ENCODE measurements around the gene ZNF157. TPM values are rescaled to one million over a fixed set of nuclear protein-coding genes. Genes with fewer than 3 reads are reported as not detected.

Gene ZNF157
- total RNA-seq, 1 experiment from 2014 or later: 0.07 TPM

- H3K9me2 ChIP-seq (replicated peaks; ENCODE audit: low read length): no peaks in the 10 kb centered on the region
- TF ChIP-seq CTCF (conservative IDR thresholded peaks at IDR 0.05; ENCODE audit: low read depth, low read length) (no peak), EZH2phosphoT487 (IDR thresholded peaks at IDR 0.05; ENCODE audit: borderline replicate concordance, low read length) (no peak), EZH2 (IDR thresholded peaks at IDR 0.05; ENCODE audit: low read length, unreplicated experiment) (no peak)
- CTCF ChIA-PET: no interaction called here
- H3F3A ChIP-seq (ENCODE audit: low read length, unreplicated experiment): no peaks in the 10 kb centered on the region
- no peak overlapping the region for H3K9ac ChIP-seq (ENCODE audit: low read length)
- no peak overlapping the region for H3K4me3 ChIP-seq (ENCODE audit: low read length)
- no peaks in the 10 kb centered on the region for H3K79me2 ChIP-seq (ENCODE audit: low read length)
- no peaks in the 10 kb centered on the region for H3K36me3 ChIP-seq (ENCODE audit: low read depth, low read length)
- no peak overlapping the region for H2AFZ ChIP-seq (ENCODE audit: low read length)
- DNase-seq (no peak), ATAC-seq (no peak)
- no peak overlapping the region for H3K27ac ChIP-seq (ENCODE audit: low read length)
- no peaks in the 10 kb centered on the region for H3K4me1 ChIP-seq (ENCODE audit: insufficient read depth, low read length)
- no TSS peak for BruUV-seq (replicated peaks)
- intact Hi-C loops (cut with micrococcal nuclease): no loop called here
- H3K27me3 ChIP-seq (ENCODE audit: low read length): no peaks in the 10 kb centered on the region
- H4K20me1 ChIP-seq (ENCODE audit: low read length): no peaks in the 10 kb centered on the region
- no peak overlapping the region for H3K4me2 ChIP-seq (ENCODE audit: low read length)
- H3K9me3 ChIP-seq (ENCODE audit: low read length): no peaks in the 10 kb centered on the region
- POLR2A ChIA-PET (ENCODE audit: unreplicated experiment): no interaction called here
Measured at GRCh38 chrX:47430925-47431324, 60.5 kb downstream of the ZNF157 start.

GRCh38 chrX:47446431-47446830 is 76.1 kb downstream of the ZNF157 start:
- no peaks in the 10 kb centered on the region for H3K9me2 ChIP-seq (replicated peaks; ENCODE audit: low read length)
- H2AFZ ChIP-seq (ENCODE audit: low read length): no peak overlapping the region
- ATAC-seq: peak; percentile 48
- H3K9me3 ChIP-seq (ENCODE audit: low read length): peaks cover 23% of the 10 kb centered on the region; the same call in 1 of the 2 replicates
- H3K4me1 ChIP-seq (ENCODE audit: insufficient read depth, low read length): peaks cover 9% of the 10 kb centered on the region; the same call in 1 of the 2 replicates
- no peaks in the 10 kb centered on the region for H3F3A ChIP-seq (ENCODE audit: low read length, unreplicated experiment)
- no peak overlapping the region for H3K9ac ChIP-seq (ENCODE audit: low read length)
- TF ChIP-seq CTCF (conservative IDR thresholded peaks at IDR 0.05; ENCODE audit: low read depth, low read length): no peak
- no peak for TF ChIP-seq EZH2phosphoT487 (IDR thresholded peaks at IDR 0.05; ENCODE audit: borderline replicate concordance, low read length)
- no peak for TF ChIP-seq EZH2 (IDR thresholded peaks at IDR 0.05; ENCODE audit: low read length, unreplicated experiment)
- ChIA-PET CTCF (no interaction called here), POLR2A (ENCODE audit: unreplicated experiment) (no interaction called here)
- H3K27ac ChIP-seq (ENCODE audit: low read length): peak overlapping the region; percentile 75
- no peaks in the 10 kb centered on the region for H4K20me1 ChIP-seq (ENCODE audit: low read length)
- no peaks in the 10 kb centered on the region for H3K79me2 ChIP-seq (ENCODE audit: low read length)
- H3K4me3 ChIP-seq (ENCODE audit: low read length): no peak overlapping the region
- H3K36me3 ChIP-seq (ENCODE audit: low read depth, low read length): peaks cover 36% of the 10 kb centered on the region
- peak overlapping the region; percentile 9; the same call in 1 of the 2 replicates for H3K4me2 ChIP-seq (ENCODE audit: low read length)
- intact Hi-C loops (cut with micrococcal nuclease): no loop called here
- peak; percentile 38 for DNase-seq
- H3K27me3 ChIP-seq (ENCODE audit: low read length): no peaks in the 10 kb centered on the region
- no TSS peak for BruUV-seq (replicated peaks)

DNA sequence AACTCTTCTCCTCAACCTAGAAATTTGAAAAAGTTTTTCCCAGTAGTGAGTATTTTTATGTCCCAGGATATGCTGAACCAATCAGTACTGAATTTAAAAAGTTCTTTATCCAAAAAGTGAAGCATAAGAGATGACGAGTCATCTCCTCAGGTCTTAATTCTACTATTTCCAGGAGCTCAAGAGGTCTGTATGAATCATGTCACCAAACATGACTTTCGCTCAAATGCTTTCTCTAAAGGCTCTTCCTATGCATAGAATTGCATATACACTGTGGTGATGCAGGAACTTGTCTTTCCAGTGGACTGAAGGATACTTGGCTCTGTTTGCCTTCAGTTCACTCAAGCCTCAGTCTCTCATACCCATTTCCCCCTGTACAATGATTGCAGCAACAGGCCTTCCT is 76.6 kb downstream of the ZNF157 start:
- no peak for TF ChIP-seq EZH2 (IDR thresholded peaks at IDR 0.05; ENCODE audit: low read length, unreplicated experiment)
- TF ChIP-seq CTCF (conservative IDR thresholded peaks at IDR 0.05; ENCODE audit: low read depth, low read length): no peak
- no peak for TF ChIP-seq EZH2phosphoT487 (IDR thresholded peaks at IDR 0.05; ENCODE audit: borderline replicate concordance, low read length)
- Histone ChIP-seq H3K27me3 (ENCODE audit: low read length) (no peaks in the 10 kb centered on the region), H3K9me2 (replicated peaks; ENCODE audit: low read length) (no peaks in the 10 kb centered on the region), H3K4me1 (ENCODE audit: insufficient read depth, low read length) (peaks cover 9% of the 10 kb centered on the region; the same call in 1 of the 2 replicates), H3K4me3 (ENCODE audit: low read length) (no peak overlapping the region), H3K9me3 (ENCODE audit: low read length) (peaks cover 23% of the 10 kb centered on the region; the same call in 1 of the 2 replicates), H3K27ac (ENCODE audit: low read length) (peak overlapping the region; percentile 75), H3K4me2 (ENCODE audit: low read length) (peak overlapping the region; percentile 9; the same call in 1 of the 2 replicates), H3F3A (ENCODE audit: low read length, unreplicated experiment) (no peaks in the 10 kb centered on the region), H4K20me1 (ENCODE audit: low read length) (no peaks in the 10 kb centered on the region), H3K79me2 (ENCODE audit: low read length) (no peaks in the 10 kb centered on the region), H2AFZ (ENCODE audit: low read length) (no peak overlapping the region), H3K9ac (ENCODE audit: low read length) (no peak overlapping the region), H3K36me3 (ENCODE audit: low read depth, low read length) (peaks cover 38% of the 10 kb centered on the region)
- ChIA-PET POLR2A (ENCODE audit: unreplicated experiment) (no interaction called here), CTCF (no interaction called here)
- intact Hi-C loops (cut with micrococcal nuclease): no loop called here
- BruUV-seq (replicated peaks): no TSS peak
- DNase-seq: peak; percentile 53
- peak; percentile 57 for ATAC-seq

Measured in PC-3 (cell line).